GM23248 (cell line): ENCODE measurements around the gene NBEAL2.

Experiments
- EZH2 ChIP-seq: fragments of 200-600 bp; sonication (generic); IDR thresholded peaks from 2 replicates; pipeline ENCODE4 v1.6.1; 2018; ENCODE audit warnings: antibody characterized with exemption, mild to moderate bottlenecking; ENCODE audit not compliant: insufficient read depth, poor library complexity, severe bottlenecking
- EZH2phosphoT487 ChIP-seq: fragments of 200-600 bp; sonication (generic); IDR thresholded peaks from 2 replicates; pipeline ENCODE4 v1.6.1; 2018; ENCODE audit warnings: antibody characterized with exemption, moderate library complexity, mild to moderate bottlenecking, low read depth; ENCODE audit not compliant: insufficient read depth

- no peak for TF ChIP-seq EZH2
- TF ChIP-seq EZH2phosphoT487 = no peak
Measured at GRCh38 chr3:46938118-46938517, 41.3 kb upstream of the NBEAL2 start.
